GM12801 (cell line): ENCODE data around the gene NFX1.

Source experiments
- TF ChIP-seq, protein P1 (sequence below): IDR thresholded peaks from one replicate; pipeline ENCODE4 v1.5.1; 2011; ENCODE audit warnings: control low read depth; ENCODE audit not compliant: insufficient read length; ENCODE audit errors: extremely low read depth

Gene NFX1

DNA sequence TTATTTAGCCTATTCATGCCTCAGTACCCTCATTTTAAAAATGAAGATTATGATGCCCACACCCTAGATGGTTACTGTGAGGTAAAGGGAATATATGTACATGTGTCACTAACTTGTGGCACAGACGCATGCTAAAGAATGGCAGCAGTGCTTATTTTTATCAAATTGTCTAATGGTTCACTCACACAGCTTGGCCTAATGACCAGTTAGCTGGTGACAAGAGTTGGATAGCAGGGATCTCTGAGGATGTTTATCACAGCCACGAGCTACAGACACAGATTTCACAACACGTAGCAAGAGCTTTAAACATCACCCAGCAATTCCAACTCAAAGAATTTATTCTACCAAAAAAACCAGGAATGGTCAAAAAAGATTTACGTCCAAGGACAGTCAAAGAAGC is 33.0 kb upstream of the NFX1 start:
- TF ChIP-seq, protein P1, sequence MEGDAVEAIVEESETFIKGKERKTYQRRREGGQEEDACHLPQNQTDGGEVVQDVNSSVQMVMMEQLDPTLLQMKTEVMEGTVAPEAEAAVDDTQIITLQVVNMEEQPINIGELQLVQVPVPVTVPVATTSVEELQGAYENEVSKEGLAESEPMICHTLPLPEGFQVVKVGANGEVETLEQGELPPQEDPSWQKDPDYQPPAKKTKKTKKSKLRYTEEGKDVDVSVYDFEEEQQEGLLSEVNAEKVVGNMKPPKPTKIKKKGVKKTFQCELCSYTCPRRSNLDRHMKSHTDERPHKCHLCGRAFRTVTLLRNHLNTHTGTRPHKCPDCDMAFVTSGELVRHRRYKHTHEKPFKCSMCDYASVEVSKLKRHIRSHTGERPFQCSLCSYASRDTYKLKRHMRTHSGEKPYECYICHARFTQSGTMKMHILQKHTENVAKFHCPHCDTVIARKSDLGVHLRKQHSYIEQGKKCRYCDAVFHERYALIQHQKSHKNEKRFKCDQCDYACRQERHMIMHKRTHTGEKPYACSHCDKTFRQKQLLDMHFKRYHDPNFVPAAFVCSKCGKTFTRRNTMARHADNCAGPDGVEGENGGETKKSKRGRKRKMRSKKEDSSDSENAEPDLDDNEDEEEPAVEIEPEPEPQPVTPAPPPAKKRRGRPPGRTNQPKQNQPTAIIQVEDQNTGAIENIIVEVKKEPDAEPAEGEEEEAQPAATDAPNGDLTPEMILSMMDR, result no peak

DNA sequence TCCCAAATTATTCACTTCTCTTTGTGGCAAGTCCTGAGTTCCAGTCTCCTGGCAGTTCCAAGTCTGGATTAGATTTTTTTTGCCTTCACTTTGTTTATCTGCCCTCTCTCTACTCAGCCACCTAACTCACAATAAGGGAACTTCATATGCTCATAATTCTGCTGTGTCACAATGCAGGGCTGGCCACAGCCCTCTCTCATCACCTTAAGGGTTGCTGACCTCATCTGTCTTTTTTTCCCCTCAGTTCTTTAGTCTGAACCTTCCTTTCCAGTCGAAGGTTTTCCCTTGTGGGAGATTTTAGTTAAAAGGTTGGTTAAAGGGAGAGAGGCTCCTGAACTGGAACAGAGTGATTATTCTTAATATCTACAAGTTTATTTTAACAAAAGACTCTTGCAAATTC is 29.9 kb upstream of the NFX1 start:
- TF ChIP-seq, protein P1, result no peak

DNA sequence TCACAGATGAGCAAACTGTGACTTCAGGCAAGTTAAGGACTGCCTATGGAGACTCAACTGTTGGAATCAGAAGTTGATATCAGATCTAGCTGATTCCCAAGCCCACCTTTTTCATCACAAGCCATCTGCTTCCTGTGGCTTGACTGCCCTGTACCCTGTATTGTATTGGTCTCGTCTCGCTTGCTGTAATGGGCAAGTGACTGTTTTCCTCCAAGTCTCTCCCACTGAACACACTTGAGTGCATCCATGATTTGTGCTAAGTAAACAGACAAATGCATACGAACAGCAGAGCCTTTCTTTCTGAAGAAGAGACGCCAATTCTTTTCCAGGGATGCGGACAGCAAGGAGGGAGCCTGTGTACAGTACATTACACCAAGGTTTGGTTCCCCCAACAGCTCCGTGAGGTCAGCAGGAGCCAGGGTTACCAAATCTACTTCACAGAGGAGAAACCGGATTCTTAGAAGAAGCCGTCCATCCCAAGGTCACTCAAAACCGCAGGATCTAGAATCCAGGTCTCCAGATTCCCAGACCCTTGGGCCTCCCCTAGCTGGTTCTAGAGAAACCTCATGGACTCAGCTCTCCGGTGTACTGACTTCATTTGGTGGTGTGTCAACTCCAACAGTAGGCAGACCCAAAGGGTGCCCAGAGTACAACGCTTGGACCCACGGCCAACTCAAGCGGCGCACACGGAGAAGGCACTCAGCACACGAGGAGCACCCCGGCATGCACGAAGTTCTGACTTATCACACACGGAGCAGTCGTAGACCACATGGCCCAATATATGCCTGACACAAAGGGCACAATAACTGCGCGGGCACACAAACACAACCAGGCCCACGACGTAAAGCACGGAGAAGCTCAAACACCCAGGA is 26.9 kb upstream of the NFX1 start:
- TF ChIP-seq, protein P1, result no peak

GRCh38 chr9:33264003-33264472 is 26.3 kb upstream of the NFX1 start:
- TF ChIP-seq, protein P1, result no peak

DNA sequence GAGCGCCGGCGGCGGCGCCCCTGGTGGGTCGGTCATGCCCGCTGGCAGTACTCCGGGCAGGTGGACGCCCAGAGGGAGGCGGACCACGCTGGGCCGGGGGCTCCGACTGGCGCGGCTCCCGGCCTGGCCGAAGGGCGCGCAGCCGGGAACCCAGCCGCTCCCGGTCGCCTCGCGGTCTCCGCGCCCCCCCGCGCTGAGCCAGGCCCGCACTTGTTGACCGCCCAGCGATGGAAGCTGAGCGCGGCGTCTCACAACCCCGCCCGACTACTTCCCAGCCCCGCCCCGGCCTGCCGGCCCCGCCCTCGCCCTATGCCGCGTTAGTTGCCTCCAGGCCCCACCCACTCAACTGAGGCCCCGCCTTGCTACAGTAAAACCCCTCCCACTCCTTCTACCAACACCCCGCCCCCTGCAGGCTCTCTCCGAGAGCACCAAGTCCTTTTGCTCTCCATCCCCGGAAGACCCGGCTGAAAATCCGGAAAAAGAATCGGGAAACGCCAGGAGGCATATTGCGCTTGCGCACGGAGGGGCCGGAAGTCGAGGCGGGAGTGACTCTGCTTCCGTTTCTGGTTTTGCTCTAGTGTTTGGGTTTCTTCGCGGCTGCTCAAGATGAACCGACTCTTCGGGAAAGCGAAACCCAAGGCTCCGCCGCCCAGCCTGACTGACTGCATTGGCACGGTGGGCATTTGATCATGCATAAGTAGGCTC is 25.7 kb upstream of the NFX1 start, which contains the start of the genes BAG1 and CHMP5:
Gene BAG1 (minus strand): TSS at position 236 of the 705 bp plus-strand sequence.
Gene CHMP5 (plus strand): TSS at position 577 of the 705 bp plus-strand sequence. CDS start 30 bp downstream, at position 607.
- TF ChIP-seq, protein P1, result no peak

- TF ChIP-seq, protein P1, result no peak
These were observed 25.0 kb upstream of the NFX1 start for GRCh38 chr9:33265211-33265865.

GRCh38 chr9:33267151-33267767 is 23.1 kb upstream of the NFX1 start:
- TF ChIP-seq, protein P1, result no peak
